ENCODE data around the gene PIGR.

PIGR gene

GRCh38 chr1:206960676-206961386, 14.6 kb upstream of the PIGR start:
- DNase-seq, result no peak

GRCh38 chr1:206958144-206958543, 11.9 kb upstream of the PIGR start:
- DNase-seq, result no peak

GRCh38 chr1:206957639-206958038, 11.4 kb upstream of the PIGR start:
- no peak for DNase-seq

DNA sequence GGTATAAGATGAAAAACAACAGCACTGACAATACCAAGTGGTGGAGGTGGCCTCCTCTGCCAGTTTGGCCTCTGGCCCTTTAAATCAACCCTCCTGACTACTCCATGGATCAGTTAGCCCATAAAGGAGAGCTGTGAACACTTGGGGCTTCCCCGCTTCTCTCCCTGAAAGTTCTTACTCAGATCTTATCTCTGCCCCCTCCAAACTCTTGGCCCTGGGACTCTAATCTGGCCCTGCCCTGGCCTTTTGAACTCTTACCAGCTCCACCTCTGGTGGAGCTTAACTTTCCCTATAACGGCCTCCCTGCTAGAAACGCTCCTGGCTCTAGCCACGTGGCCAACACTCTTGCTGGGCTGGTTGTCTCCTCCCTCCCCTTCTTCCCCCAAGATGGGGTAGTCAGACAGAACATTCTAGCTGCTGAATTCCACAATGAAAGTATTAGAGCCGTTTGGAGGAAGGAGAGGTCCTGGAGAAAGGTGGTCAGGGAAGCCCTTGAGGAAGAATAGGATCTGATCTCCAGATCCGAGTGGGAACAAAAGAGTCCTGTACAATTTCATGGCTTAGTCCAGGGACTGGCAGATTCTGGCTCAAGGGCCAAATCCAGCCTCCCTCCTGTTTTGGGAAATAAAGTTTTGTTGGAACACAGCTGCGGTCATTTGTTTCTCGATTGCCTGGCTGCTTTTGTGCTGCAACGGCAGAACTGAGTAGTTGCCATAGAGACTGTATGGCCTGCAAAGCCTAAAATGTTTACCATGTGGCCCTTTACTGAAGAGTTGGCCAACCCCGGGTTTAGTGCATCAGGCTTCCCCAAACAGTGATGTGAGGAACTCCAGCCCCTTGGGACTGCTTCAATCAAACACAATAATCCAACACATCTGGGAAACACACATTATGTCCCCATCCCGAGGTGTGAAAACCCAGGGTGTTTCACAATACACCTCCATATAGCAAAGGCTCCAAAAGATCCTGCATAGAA, 9.5 kb upstream of the PIGR start:
- no peak for DNase-seq

DNA sequence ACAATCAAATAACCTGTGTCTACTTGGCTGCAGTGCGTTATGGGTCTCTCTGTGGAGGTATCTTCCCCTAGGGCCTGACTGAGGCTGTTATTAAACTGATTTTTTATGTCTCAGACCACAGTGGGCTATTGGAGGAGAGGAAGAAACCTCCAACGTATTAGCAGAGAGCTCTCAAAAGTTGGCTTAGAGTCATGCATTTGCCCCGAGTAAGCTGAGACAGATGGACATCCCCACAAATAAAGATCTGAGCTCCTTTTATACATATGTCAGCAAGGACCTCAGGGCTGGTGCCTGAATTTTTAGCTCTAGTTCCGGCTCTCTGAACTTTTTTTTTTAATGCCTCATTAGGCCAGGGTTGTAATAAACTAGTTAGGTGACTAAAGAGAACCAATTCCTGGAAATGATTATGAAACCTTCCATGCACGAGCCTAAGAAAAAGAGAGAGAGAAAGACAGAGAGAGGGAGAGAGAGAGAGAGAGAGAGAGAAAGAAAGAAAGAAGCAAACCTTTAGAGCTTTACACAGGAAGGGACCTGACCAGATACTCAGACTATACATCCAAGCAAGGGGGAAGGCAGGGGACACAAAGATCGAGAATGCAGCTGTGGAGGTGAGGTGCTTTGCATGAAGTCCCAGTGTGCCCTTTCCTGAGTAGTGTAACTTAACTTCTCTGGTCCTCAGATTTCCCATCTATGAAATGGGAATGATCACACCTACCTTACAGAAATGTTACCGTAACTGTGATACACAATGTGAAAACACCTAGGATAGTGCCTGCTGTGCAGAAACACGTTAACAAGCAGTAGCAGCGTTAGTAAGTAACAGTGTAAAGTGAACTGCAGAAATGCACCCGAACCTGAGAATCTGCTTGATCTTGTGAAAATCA, 8.4 kb upstream of the PIGR start:
- DNase-seq, result no peak

- no peak for DNase-seq
Measured at GRCh38 chr1:206953626-206954025, 7.4 kb upstream of the PIGR start.

DNA sequence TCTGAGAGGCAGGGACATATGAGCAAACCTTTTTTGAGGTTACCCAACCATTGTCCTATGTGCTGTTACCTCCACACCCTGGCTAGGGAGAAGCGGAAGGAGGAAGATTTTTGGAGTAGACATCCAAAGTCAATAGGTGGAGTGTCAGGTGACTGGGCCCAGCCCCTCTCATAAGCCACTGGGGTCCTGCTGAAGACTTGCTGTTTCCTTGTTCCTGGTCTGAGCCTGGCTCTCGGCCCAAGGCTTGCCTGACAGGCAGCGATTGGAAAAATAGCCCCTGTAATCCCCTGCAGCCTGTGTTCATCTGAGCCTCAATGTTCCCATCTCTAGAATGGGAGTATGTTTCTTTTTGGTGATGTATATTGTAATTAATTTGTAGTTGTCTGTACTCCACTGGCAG, 6.9 kb upstream of the PIGR start:
- no peak for DNase-seq

DNA sequence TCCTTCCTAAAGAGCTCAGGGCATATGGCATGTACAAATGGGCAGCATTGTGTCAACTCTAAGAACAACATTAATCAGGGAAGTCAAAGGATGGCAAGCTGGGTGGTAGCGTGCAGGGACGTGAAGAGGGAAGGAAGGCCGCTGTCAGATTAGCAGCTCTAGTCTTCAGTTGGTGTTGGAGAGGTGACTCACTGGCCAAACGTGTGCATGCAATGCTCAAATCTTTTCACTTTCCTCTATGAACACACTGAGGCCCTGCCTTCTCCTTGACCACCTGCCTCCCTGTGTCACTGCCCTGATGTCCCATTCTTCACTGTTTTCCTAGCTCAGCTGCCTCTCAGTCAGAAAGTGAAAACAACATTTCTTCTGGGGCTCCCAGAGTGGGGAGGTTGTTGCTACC, 5.9 kb upstream of the PIGR start:
- no peak for DNase-seq

DNA sequence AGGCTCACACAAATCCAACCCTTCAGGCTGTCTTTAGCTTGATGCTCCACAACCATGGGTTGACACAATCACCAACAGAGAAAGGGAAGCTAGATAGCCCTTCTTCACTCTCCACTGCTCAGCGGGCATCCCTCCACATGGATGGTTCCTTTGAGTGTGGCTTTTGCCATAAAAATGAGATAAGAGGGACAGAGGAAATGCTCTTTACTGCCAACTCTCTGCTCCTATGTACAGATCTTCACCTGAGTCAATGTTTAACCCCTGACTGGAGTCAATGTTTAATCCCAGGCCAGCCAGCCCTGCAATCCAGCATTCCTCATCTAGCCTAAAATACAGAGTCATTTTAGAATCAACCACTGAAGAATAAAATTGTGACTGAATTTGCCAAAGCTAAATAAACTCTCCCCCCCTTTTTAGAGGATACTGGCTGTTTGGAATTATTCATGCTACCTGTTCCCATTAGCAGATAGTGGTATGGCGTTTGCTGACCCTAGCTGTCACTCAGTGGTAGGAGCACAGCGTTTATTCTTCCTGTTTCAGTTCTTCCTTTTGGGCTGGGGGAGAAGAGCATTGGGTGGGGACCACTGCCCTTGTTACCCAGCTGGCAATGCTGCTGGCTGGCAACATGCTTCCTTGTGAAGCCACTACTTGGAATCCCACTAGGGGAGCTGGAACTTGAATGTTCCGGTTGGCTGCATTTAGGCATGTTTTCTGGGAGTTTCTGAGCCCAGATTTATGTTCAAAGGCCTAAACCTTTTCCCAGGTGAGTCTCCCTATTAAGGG, 5.2 kb upstream of the PIGR start:
- DNase-seq, result no peak

DNA sequence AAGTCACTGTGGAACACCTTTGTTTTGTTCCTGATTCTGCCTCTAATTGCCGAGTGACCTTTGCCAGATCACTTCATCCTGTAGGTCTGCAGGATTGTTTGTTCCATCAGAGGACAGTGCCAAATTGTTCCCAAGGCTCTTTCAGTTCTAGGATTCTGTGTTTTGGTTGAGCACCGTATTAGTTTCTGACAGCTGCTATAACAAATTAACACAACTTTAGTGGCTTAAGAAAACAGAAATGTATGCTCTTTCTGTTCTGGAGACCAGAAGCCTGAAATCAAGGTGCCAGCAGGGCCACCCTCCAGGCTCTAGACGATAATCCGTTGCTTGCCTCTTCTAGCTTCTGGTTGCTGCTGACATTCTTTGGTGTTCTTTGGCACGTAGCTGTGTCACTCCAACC, 3.4 kb upstream of the PIGR start:
- DNase-seq, result no peak

- DNase-seq, result no peak
Measured at GRCh38 chr1:206949208-206949607, 2.9 kb upstream of the PIGR start.

DNA sequence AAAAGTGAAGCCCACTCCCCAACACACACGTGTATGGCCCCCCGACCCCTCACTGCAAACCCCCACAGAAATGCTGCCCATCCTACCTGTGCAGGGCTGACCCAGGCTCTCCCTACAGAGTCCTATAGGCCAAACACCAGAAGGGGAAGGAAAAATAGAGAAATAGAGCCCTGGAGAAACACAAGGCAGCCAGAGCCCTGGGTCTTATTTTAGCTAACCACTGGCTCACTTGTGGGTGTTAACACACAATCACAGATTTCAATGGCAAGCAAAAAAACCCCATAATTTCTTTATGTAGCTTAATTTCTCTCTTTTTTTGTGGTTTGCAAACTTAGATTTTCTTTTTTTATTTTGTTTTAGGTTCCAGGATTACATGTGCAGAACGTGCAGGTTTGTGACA, 989 bp upstream of the PIGR start:
- DNase-seq, result no peak

GRCh38 chr1:206945779-206946178, 487 bp downstream of the PIGR start:
- DNase-seq, result no peak

DNA sequence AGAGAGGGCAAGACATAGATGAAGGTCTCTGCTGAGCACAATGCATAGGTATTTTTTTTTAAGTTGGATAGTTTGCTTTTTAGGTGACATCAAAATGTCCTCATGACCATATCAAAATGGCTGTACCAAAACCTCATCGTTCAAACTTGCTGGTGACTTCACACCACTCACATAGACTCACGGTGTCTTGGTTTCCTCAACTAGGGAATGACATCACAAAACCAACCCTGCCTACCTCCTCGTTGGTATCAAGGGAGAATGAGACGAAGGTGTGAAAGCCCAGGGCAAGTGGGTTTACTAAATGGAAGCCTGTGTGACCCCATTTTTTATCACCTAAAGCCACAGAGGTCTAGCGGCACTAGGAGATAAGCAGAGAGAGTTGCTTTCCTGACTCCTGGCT, 1.6 kb downstream of the PIGR start:
- no peak for DNase-seq

- no peak for DNase-seq
Measured at GRCh38 chr1:206941766-206942418, 4.4 kb downstream of the PIGR start.

DNA sequence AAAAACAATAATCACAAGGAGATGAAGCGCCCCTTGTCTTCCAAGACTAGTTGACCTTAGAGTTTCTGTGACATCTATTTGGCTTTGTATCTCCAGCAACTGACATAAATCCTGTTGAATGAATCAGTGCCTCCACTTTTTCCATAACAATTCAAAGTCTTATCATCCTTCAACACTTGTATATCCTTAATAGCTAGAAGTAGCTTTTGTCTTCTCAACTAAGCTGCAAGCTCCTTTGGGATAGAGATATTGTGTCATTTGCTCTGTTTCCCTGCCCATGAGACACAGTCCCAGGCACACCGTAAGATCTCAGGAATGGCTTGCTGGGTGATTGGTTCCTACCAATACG, 5.7 kb downstream of the PIGR start:
- DNase-seq, result no peak

DNA sequence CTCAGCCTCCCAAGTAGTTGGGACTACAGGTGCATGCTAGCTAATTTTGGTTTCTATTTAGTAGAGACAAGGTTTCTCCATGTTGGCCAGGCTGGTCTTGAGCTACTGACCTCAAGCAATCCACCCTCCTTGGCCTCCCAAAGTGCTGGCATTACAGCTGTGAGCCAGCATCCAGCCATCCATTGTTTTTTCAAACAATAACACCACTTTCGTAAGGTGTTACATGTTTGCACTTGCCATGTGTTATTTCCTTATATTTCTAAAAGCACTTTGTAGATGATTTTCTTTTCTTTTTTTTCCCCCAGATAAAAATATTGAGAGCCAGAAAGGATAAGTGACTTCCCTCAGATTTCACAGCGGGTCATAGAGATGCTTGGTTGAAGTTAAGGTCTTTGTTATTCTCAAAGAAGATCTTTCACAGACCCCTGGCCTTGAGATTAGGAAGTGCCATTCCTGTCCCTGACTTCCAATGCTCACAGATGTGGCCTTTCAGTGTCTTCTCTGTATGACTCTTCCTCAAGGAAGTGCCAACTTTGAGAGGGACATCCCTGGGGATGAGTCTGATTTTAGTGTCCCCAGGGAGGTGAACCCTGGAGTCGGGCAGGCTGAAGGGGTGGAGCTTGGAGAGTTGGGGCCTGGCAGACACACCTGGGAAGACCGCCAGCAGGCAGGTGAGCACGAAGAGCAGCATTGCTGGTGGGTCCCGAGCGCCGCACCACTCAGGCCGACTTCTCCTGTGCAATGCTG, 6.3 kb downstream of the PIGR start:
- DNase-seq, result no peak

GRCh38 chr1:206939131-206939530, 7.1 kb downstream of the PIGR start:
- DNase-seq, result no peak

GRCh38 chr1:206937425-206937824, 8.8 kb downstream of the PIGR start:
- no peak for DNase-seq

GRCh38 chr1:206935491-206936067, 10.7 kb downstream of the PIGR start:
- DNase-seq, result no peak
